Jurkat, Clone E6-1 (cell line): ENCODE measurements around the gene RHOJ.

Source experiments
- DNase-seq: peaks from one replicate; pipeline ENCODE4 v3.0.0-alpha.2; 2011; ENCODE audit warnings: low read depth, low spot score
- H3K4me3 ChIP-seq: 2 replicates; pipeline ENCODE4 v1.5.1; 2011; ENCODE audit warnings: mild to moderate bottlenecking, low read length, control low read depth, moderate library complexity

Gene RHOJ

GRCh38 chr14:63328787-63329737, 124.8 kb downstream of the RHOJ start:
- no peak overlapping the region for H3K4me3 ChIP-seq
- DNase-seq, result no peak

- DNase-seq, result no peak
- H3K4me3 ChIP-seq, result no peak overlapping the region
These were observed 138.1 kb downstream of the RHOJ start for GRCh38 chr14:63342371-63342770.
